Mucosa of descending colon (tissue), 3 donors: ENCODE measurements around the gene LSS. TPM values are rescaled to one million over a fixed set of nuclear protein-coding genes. Genes with fewer than 3 reads are reported as not detected.
"Not testable (repeated sequence)": the region's sequence is repeated elsewhere in the genome, so short reads cannot be mapped to it uniquely, and the experiment has no call there.

Experiments used
- ATAC-seq: fragments of 200-7000 bp; cut with Tn5 transposase; one replicate; pipeline ENCODE4 v1.9.1; 2020; ENCODE audit warnings: mild to moderate bottlenecking, moderate library complexity
- DNase-seq, 3 donors: peaks; one replicate each; pipeline ENCODE4 v3.0.0-alpha.2; 2020
- H3K36me3 ChIP-seq: fragments of 200-600 bp; one replicate; pipeline ENCODE4 v1.8.0; 2021; ENCODE audit warnings: low read depth, mild to moderate bottlenecking
- H3K4me1 ChIP-seq: fragments of 200-600 bp; one replicate; pipeline ENCODE4 v1.8.0; 2021; ENCODE audit warnings: low read depth, mild to moderate bottlenecking
- H3K4me3 ChIP-seq: fragments of 200-600 bp; one replicate; pipeline ENCODE4 v1.8.0; 2021; ENCODE audit warnings: mild to moderate bottlenecking
- H3K9me3 ChIP-seq: fragments of 200-600 bp; one replicate; pipeline ENCODE4 v1.8.0; 2021; ENCODE audit warnings: mild to moderate bottlenecking
- CTCF ChIP-seq: fragments of 200-600 bp; IDR thresholded peaks from one replicate; pipeline ENCODE4 v1.8.0; 2022; ENCODE audit warnings: antibody characterized with exemption, mild to moderate bottlenecking
- intact Hi-C, 2 donors: fragments of 100-400 bp; cut with DNase I in 1 of 2; cut with micrococcal nuclease in 1 of 2; formaldehyde crosslinking; loops; one replicate each; pipeline versions ENCODE4 v1.11.0 to v1.11.1; 2022; cut with DNase I, micrococcal nuclease
- total RNA-seq, 3 donors: library from RNA; stranded (reverse); fragmentation: NEBNext Ultra II Directional in 2 of 3; extraction: Animal tissue kit (Norgen Biotek cat#: 25700) in 2 of 3; gene quantifications; one replicate each; pipeline versions ENCODE4 v1.2.1 to v1.2.4, GENCODE V29; 2021 to 2023
- donor health status: DM: no; HTN: no; CAD: no; lungs with moderate emphysema.
- donor health status: DM: no; HTN: no; CAD: no.
- donor health status: DM: no; HTN: yes; CAD: no.

LSS gene
- total RNA-seq, 3 donors from 2014 or later: 72.6 to 84.8 (median 81.1) TPM

GRCh38 chr21:46148106-46148505, 80.5 kb downstream of the LSS start:
- Histone ChIP-seq H3K36me3 (no peaks in the 10 kb centered on the region), H3K4me1 (peaks cover 11% of the 10 kb centered on the region), H3K9me3 (no peaks in the 10 kb centered on the region), H3K4me3 (no peak overlapping the region)
- no peak for TF ChIP-seq CTCF
- intact Hi-C loops: no loop called here
- no peak for ATAC-seq
- peak in 1 of 3 donors; percentile 5 for DNase-seq

- H3K4me1 ChIP-seq, intact Hi-C loops, H3K4me3 ChIP-seq, H3K36me3 ChIP-seq, H3K9me3 ChIP-seq: not testable (repeated sequence)
- peak; percentile 35 for TF ChIP-seq CTCF
- ATAC-seq (peak; percentile 75), DNase-seq (peak; percentile 63 to 76 (median 74))
These were observed 81.1 kb downstream of the LSS start for GRCh38 chr21:46147429-46147828.

GRCh38 chr21:46146856-46147255, 81.7 kb downstream of the LSS start:
- Histone ChIP-seq H3K36me3 (no peaks in the 10 kb centered on the region), H3K4me1 (peaks cover 7% of the 10 kb centered on the region), H3K4me3 (no peak overlapping the region), H3K9me3 (no peaks in the 10 kb centered on the region)
- ATAC-seq (no peak), DNase-seq (peak in 2 of 3 donors; percentile 10 to 43)
- intact Hi-C loops: no loop called here
- no peak for TF ChIP-seq CTCF

GRCh38 chr21:46145840-46146691, 82.5 kb downstream of the LSS start:
- Histone ChIP-seq H3K4me1 (peaks cover 7% of the 10 kb centered on the region), H3K4me3 (no peak overlapping the region), H3K9me3 (no peaks in the 10 kb centered on the region), H3K36me3 (no peaks in the 10 kb centered on the region)
- peak in 1 of 3 donors; percentile 39 for DNase-seq
- intact Hi-C loops: no loop called here
- no peak for ATAC-seq
- TF ChIP-seq CTCF: no peak

GRCh38 chr21:46145159-46145839, 83.3 kb downstream of the LSS start:
- DNase-seq: peak in 1 of 3 donors; percentile 45
- ATAC-seq: no peak
- no peaks in the 10 kb centered on the region for H3K36me3 ChIP-seq
- H3K4me3 ChIP-seq: no peak overlapping the region
- H3K4me1 ChIP-seq: peaks cover 7% of the 10 kb centered on the region
- TF ChIP-seq CTCF: no peak
- no peaks in the 10 kb centered on the region for H3K9me3 ChIP-seq
- intact Hi-C loops: no loop called here
